GM18508 (cell line): ENCODE data around the gene PLAC1.

Source experiments
- ATAC-seq: cut with Tn5 transposase; IDR thresholded peaks from one replicate; pipeline ENCODE4 v1.9.1; 2021; ENCODE audit warnings: moderate number of reproducible peaks; ENCODE audit not compliant: insufficient read depth, unreplicated experiment

PLAC1 gene

DNA sequence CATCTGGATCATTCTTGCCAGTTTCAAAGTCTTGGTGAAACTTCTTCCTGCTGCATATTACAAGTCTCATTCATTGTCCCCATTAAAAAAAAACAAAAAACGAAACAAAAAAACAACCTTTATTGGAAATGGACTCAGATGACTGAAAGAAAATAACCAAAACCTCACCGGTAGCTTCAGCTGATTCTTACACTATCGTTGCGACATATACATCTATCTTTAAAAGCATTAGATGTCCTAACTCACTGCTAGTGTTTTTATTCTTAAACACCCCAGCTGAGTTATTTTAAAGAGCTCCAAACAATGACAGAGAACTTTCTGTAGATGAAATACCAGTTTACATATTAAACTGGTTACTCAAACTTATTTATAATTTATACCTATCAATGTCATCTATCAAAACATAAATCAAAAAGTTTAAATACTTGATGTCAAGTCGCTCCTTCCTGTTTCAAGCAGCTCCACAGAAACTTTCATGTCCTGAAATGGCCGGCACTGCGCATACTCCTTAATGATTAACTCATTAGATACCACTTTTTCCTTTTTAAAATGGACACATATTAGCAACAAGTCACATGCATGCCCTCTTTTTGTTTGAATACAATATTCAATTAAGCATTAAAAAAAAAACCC lies 111.1 kb downstream of the PLAC1 start:
- ATAC-seq, result no peak

DNA sequence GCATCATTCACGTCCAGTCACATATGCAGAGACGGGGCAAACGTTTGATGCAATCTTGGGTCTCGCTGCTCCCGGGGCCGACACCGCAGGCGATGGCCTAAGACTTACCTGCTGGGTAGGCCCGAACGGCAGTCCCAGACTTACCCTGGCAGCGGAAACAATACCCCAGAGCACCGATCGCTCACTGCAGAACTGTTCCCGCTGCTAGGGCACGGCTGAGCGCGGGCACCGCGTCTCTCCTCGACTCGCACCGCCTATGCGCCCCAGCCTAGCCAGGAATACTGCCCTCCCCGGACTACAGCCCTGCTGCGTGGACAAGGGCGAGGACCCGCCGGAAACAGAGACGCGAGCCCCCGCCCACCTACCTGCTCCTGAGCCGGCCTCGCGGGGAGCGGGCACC lies 112.1 kb downstream of the PLAC1 start:
- ATAC-seq, result no peak

DNA sequence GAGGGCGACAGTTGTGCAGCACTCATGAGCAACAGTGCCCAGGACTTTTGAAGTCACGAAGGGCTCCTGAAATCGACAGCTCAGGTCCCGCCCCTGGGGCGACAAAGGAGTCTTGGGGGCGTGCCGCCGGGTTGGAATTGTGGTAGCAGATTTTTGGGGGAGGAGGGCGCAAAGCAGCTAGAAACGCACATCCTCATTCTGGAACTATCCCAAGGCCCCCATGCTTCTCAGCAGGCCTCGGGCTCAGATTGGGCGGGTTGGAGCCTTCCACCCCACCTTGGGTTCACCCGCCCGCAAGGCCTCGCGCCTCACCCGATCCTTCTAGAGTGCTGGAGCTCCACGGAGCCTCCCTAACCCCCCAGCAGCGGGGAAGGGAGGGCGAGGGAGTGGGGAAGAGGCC lies 112.8 kb downstream of the PLAC1 start:
- no peak for ATAC-seq

DNA sequence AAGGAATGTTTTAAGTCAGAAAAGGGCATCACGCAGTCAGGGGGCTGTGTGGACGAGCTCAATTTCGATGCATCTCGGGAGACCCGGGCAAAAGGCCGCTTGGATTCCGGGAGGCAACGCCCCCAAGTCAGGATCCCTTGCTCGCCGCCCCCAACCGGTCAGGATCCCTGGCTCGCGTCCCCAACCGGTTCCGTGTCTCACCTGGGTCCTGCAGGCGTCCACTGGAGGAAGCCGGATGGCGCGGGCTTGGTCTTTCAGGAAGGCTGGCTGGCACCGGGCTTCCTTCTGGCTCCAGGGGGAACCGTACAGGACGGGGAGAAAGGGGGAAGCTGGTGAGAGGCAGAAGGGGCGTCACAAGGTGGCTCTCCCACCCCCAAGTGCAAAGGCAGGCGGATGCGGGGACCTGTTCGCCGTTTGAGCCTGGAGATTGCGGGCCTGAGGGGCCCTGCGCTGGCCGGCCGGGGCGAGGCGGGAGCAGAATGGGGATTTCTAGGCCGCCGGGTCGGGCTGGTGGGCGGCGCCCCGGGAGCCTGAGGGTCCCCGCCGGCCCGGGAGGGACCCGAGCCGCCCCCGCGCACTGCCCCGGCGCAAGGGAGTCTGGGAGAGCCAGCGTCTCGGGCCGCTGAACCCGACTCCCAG lies 113.6 kb downstream of the PLAC1 start:
- no peak for ATAC-seq

DNA sequence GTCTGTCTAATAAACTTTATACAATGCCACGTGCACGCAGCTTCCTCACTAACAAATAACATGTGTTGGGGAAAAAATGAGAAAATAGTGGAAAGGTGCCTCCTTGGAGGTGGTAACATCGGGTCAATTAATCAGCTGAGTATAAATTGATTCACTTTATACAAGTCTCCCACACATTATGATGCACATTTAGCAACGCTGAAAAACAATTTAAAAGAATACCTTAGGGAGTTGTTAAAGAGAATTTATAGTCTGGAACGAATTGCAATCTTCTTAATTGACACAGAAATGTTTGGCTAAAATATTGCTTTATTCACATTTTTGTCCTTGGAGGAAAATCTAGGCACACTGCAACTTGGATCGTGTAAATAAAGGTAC lies 114.1 kb downstream of the PLAC1 start:
- no peak for ATAC-seq

DNA sequence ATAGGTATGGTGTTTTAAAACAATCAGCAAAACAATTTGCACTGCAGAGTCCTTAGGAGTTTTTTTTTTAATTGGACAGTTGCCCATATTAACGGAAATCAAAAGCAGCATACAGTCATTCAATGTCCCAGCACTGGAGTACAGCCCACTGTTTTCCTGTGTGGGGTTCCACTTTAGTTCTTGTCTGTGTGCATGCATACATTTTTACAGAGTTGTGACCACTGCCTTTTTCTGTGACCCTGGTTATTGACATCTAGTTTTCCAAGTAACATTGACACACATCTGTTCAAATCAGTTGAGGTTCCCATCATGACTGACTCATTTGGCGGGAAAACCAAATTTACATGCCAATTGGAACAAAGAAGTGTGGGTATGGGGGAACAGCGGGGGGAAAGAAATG lies 115.0 kb downstream of the PLAC1 start:
- ATAC-seq, result no peak

DNA sequence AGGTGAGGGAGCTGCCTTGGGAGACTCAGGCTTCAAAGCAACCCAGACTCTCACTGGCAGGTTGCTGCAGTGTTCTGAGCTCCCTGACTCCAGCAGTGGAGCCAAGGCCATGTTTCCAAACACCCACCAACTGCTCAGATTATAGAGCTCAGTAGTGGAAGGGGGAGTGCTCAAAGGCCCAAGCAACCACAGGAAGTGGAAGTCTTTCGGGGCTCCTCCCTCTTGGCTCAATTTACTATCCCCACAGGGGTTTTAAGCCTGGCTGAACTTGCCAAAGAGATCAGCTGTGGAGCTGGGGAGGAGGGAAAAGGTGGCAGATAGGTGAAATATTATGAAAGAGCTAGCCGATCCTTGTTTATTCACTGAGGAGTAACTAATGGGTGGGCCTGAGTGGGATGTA lies 115.8 kb downstream of the PLAC1 start:
- no peak for ATAC-seq

DNA sequence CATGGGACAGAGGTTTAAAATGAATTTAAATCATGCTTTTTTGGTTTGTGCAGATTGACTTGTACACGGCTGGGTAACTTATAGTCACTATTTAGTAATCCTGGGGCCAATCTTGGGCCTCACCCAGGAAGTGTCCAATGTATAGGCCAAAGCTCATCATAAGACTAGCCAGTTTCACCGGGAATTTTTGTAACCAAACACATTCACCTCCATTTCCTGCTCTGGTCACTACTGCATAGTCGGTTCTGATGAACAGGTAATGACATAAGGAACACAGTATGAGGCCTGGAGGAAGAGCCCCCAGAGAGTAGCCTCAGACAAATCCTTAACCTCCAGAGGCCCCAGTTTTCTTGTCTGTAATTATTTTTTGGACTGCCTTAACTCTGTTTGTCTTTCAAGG lies 116.4 kb downstream of the PLAC1 start:
- no peak for ATAC-seq

DNA sequence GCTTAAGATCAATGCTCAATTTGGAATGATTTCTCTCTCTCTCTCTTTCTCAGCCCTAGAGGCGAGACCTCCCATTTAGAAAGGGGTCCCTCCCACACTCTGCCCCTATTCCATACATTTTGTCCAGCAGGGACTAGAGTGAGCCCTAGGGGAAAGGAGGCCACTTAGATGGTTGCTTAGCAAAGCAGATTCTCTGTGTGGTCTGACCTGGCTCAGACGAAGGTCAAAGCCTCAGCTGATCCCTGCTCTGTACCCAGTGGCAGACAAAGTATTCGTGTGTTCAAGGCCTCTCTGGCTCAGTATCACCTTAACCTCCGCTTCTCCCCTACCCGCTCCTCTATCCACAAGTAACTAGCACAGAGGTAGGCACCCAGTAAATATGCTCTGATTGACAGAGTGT lies 120.0 kb downstream of the PLAC1 start:
- ATAC-seq, result no peak

DNA sequence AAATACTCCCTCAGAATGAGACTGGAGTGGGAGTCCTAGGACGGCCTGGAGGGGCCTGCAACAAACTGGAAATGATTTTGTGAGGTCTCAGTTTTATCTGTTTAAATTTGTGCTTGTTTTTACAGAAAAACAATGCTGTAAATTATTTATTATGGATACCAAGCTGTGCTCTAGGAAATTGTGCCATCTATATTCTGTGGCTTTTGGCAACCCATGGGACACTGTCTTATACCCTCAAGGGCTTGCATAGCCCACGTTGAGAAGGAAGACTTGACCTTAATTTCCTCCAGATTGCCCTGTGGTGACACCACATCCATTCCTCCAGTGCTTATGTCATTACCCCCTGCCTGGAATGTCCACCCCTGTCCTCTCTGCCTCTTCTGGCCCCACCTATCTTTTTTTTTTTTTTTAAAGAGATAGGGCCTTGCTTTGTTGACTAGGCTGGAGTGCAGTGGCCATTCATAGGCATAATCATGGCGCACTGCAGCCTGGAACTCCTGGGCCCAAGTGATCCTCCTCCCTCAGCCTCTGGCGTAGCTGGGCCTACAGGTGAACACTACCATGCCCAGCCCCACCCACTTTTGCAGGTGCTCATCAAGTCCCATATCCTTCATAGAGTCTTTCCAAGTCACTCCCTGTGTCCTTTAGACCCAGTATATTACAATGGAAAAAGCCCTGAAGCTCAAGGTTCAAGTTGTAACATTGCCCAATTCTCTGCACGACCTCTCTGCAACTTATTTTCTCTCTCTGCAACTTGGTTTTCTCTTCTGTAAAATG lies 120.9 kb downstream of the PLAC1 start:
- no peak for ATAC-seq

DNA sequence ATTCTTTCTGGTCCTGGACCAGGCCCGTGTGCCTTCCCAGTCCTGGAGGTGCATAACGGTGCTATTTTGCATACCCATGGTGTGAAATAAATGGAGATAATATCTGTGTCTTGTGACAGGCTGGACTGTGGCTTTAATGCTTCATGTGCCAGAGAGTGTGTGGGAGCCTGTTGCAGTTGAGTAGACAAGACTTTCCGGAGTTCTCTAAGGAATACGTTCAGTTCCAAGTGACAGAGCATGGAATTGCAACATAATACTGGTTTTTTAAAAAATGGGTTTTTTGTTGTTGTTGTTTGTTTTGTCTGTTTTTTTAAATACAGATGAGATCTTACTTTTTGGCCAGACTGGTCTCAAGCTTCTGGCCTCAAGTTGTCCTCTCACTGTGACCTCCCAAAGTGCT lies 124.3 kb downstream of the PLAC1 start:
- no peak for ATAC-seq

DNA sequence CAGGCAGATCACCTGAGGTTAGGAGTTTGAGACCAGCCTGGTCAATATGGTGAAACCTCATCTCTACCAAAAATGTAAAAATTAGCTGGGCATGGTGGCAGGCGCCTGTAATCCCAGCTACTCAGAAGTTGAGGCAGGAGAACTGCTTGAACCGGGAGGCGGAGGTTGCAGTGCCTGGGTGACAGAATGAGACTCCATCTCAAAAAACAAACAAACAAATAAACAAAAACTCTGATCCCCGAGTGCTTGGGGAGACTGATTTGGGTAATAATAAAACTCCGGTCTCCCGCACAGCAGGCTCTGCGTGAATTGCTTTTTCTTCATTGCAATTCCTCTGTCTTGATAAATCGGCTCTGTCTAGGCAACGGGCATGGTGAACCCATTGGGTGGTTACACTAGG lies 124.9 kb downstream of the PLAC1 start:
- ATAC-seq, result no peak

DNA sequence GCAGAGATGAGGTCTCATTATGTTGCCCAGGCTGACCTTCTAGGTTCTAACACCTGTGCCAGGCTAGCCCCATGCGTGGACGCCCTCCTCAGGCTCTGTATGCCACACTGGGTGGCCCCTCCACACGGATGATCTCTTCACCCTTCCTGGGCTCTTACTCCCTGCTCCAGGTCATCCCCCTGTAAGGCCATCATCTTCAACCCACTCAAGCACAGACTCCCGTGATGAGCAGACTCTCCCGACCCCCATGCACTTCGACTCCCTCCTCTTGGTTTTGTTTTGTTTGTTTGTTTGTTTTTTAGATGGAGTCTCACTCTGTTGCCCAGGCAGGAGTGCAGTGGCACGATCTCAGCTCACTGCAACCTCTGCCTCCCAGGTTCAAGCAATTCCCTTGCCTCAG lies 127.4 kb downstream of the PLAC1 start:
- ATAC-seq, result no peak

DNA sequence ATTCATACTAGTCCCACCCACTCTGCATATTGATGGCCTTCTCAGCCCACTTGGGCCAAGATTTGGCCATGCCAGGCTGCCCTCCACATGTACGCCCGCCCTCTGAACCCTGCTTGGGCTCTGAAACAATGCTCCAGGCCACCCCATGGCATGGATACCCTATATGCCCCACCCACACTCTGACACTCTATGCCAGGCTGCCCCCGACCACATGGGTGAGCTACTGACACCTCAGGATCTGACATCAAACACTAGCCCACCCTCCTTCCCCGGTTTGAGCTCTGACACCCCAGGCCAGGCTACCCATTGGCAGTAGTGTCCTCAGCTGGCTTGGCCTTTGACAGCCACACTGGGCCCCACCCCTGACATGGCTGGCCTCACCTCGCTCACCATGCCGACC lies 128.8 kb downstream of the PLAC1 start:
- ATAC-seq, result no peak

DNA sequence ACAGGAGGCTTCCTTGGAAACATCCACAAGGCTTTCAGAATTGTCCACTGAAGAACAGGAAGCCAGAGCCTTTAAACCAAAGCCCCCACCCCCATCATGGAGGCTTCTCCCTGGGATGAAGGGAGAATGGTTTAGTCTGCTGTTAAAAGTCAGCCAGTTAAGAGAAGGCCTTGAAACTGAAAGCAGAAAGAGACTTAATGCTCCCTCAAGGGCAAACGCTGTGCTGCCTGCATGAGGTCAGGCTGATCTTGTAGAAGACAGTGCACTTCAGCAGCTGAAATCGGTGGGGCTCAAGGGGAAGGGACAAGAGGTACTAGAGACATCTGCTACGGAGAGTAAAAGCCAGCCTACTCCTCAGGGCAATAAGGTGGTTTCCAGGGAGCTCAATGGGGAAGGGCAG lies 129.3 kb downstream of the PLAC1 start:
- ATAC-seq, result no peak

DNA sequence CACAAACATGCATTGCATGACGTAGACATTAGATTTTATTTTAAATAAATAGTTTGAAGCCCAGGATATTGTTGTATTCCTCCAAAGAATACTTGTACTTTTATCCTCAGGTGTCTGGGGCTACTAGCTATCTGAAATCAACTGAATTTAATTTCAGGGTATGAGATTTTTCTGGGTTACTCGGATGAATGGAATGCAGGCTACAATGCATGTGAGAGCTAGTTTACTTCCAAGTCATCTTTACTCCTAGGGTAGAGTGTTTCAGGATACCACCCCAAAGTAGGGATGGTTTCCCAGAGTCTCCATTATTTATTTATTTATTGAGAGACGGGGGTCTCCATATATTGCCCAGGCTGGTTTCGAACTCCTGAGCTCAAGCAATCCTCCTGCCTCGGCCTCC lies 131.9 kb downstream of the PLAC1 start:
- ATAC-seq, result no peak

DNA sequence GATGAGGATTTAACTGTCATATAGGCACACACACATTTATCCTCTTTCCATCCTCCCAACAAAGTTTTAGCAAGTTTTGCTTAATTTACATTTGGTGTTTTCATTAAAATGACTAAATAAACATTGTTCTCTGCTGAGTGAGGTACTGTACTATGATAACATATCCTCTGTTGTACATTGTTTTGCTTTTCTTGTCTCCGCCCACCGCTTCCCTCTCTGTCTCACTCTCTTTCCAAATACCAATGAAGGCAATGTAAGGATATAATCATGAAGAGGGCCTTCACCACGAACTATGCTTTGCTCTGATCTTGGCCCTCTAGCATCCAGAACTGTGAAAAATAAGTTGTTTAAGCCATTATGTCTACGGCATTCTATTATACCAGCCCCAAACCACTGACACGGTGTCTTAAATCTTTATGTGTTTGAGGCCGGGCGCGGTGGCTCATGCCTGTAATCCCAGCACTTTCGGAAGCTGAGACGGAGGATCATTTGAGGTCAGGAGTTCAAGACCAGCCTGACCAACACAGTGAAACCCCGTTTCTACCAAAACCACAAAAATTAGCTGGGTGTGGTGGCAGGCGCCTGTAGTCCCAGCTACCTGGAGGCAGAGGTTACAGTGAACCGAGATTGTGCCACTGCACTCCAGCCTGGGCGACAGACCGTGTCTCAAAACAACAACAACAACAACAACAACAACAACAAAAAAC lies 133.0 kb downstream of the PLAC1 start:
- ATAC-seq, result no peak

DNA sequence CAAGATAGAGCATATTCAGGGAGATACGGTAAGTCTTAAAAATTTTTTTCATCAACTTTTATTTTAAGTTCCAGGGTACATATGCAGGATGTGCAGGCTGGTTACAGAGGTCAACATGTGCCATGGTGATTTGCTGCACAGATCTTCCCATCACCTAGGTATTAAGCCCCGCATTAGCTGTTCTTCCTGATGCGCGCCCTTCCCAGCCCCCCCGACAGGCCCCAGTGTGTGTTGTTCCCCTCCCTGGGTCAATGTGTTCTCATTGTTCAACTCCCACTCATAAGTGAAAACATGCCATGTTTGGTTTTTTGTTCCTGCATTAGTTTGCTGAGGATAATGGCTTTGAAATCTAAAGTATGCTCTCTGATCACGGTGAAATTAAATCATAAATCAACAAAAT lies 134.1 kb downstream of the PLAC1 start:
- ATAC-seq, result no peak

DNA sequence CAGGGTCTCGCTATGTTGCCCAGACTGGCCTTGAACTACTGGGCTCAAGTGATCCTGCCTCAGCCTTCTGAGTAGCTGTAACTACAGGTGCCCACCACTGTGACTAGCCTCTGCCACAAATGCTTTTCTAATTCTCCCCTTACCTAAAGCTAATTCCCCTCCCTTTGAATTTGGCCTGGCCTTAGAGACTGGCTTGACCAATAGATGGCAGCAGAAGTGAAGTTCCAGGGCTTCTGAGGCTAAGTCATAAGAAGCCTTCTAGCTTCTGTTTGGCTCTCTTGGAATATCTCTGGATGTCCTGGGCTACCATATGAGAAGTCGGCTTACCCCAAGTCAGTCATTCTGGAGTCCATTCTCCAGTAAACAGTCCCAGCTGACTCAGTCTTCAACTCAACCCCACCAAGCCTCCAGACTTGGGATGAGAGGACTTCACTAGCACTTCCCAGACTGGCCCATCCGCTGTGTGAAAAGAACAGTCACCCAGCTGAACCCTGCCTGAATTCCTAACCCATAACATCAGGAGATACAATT lies 137.3 kb downstream of the PLAC1 start:
- ATAC-seq, result no peak
